CD4-positive, alpha-beta T cell treated with Interleukin-1 beta for 1 hour (primary cell): Measurements from ENCODE around the gene KMT2B.
"Not testable (repeated sequence)": the region's sequence is repeated elsewhere in the genome, so short reads cannot be mapped to it uniquely, and the experiment has no call there.

ENCODE experiments used
- DNase-seq, 2 donors: peaks; one replicate each; pipeline ENCODE4 v3.0.0-alpha.2; 2020 to 2022

The KMT2B gene

DNA sequence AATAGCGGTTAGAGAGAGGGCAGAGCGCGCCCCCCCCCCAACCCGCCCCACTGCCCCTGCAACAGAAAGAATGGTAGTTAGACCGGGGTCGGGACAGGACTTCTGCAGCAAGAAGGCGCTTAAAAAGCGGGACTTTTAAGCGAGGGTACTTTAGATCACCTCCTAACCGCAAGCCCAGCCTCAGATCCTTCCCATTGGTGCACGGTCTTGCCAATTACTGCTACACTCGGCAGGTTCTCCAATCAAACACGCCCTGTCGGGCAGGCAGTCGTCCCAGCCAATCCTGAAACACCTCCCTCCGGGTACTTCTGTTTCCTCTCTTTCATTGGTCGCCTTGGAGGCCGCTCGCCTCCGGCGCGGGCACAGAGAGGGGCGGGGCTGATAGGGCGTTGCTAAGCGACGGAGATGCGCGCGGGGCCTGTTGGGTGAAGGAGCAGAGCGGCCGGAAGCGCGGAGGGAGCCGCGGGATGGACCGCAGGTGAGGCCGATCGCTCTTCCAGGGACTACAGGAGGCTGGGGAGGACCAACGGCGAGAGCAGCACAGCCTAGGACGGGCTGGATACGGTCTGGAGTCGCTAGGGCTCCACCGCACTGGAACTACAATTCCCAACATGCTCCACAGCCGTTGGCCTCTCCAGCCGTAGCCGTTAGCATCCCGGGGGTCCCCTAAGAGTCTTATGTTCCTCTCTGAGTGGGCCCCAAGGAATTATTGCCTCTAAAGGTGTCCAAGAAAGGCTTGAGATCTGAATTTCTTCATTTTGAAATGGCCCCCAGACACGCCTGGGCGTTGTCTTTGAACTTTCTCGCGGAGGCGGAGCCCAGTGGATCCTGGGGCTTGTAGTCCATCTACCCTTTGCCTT is 40.2 kb downstream of the KMT2B start, which contains the start of gene PROSER3:
PROSER3 (plus strand) TSS at position 428 of the 860 bp plus-strand sequence; CDS start at position 468, 40 bp downstream.
- peak; percentile 99 to 100 for DNase-seq

DNA sequence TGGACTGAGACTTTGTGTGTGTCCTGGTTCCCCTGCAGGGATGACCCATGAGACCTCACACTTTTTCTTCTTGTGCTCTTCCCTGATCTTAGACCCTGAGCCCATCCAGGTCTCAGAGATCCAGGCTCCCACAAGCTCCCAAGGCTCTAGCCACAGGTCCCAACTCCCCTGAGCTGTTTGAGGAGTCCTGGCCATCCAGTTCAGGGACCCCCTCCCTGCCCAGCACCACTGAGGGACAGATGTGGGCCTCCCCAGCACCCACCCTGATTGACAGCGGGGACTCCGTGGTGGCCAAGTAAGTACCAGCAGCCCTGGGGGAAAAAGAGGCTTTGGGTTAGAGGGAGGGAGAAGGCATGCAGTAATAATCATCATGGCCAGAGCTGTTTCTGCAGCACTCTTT is 41.9 kb downstream of the KMT2B start:
- DNase-seq: no peak

DNA sequence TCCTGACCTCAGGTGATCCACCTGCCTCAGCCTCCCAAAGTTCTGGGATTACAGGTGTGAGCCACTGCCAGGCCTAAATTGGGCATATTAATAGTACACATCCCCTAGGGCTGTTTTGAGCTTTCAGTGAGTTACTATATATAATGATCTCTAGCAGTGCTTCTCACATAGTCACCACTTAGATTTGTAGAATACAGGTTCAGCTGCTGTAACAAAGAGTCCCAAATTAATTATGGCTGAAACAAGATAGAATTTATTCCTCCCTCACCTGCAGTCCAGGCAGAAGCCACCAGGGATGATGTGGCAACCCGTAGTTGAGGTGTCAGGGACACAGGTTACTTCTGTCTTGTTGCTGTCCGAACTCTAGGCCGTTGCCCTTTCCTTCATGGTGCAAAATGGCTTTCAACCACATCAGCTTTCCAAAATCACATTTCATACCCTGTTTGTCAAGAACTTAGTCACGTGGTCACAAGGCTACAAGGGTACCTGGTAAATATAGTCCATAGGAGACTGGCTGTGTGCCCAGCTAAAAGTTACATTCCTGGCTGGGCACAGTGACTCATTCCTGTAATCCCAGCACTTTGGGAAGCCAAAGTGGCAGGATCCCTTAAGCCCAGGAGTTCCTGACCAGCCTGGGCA is 43.0 kb downstream of the KMT2B start:
- no peak for DNase-seq

DNA sequence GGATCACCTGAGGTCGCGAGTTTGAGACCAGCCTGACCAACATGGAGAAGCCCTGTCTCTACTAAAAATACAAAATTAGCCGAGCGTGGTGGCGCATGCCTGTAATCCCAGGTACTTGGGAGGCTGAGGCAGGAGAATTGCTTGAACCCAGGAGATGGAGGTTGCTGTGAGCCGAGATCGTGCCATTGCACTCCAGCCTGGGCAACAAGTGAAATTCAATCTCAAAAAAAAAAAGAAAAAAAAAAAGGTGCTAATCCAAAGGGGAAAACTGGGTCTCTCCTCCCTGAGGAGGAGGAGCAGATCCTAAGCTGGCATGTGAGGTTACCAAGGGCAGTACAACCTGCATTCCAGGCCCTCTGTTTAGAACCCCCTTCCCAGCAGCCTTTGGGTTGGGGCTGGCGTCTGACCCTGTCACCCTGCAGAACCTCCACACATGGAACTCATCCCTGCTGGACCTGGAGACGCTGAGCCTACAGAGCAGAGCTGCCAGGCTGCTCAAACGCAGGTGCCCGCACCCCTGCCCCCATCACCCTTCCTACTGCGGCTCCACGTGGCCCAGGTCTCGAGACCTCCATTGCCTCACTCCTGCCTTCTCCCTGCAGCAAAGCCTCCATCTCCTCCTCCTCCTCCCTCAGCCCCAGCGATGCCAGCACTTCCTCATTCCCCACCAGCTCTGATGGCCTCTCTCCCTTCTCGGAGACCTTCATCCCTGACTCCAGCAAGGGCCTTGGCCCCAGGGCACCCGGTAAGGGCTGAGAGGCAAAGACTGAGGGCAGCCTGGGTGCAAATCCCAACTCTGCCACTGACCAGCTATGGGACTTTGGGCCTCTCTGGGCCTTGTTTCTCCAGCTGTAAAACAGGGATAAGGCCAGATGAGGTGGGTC is 46.9 kb downstream of the KMT2B start:
- DNase-seq: no peak

DNA sequence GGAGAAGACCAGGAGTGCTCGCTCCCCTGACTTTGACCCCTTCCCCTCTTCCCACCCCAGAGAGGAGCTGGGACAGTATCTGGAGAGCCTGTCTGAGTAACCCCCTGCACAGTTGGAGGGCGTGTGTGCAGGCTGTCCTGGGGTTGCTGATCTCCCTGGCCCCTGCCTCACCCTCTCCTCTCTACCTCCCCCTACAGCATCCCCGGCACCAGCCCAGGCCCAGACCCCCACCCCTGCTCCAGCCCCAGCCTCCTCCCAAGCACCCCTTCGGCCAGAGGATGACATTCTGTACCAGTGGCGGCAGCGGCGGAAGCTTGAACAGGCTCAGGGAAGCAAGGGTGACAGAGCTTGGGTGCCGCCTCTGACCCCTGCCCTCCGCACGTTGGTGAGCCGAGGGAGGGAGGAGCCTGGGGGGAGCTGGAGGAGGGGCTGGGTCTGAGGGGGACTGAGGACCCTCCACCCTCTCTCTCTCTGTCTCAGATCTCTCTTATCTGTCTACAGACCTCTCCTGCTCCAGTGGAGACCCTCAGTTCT is 48.8 kb downstream of the KMT2B start:
- no peak for DNase-seq

DNA sequence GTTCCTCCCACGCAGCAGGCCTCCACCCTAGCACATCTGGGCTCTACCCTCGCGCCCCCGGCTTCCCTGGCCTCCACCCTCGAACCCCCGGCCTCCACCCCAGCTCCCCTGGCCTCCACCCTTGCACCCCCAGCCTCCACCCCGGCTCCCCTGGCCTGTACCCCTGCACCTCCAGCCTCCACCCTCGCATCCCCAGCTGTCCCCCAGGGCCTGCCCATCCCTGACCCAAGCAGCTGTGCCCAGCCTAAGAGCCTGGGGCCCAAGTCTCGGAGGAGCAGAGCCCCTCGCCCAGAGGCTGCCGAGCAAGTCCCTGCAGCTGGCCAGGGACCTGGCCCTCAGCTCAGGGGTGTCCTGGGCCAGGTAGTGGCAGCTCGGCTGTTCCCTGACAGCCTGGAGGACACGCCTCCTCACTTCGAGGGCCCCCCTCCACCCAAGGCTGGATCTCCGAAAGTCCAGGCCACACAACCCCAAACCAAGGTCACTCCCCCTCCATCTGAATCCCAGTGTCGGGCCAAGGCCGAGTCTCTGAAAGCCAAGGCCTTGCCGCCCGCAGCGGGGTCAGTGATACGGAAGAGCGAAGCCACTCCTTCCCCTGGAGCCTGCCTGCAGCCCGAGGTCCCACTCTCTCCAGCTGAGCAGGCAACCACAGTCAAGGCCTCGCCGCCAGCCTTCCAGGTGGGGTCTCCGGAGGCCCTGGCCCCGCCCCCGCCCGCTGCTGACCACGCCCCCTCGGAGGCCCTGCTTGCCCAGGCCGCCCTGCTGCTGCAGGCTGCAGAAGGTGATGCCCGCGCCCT is 49.7 kb downstream of the KMT2B start:
- DNase-seq: no peak

DNA sequence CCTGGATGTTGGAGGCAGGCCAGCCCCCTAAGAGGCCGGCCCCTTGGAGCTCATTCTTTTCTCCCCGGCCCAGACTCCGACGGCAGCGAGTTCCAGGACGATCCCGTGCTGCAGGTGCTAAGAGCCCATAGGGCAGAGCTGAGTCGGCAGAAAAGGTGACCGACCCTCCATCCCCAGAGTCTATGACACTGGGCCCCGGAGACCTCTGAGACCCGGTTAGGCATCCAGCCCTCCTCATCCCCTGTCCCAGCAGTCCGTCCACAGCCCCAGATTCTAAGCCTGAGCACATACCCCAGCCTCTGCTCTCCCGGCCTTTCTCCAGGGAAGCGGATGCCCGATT is 50.2 kb downstream of the KMT2B start:
- DNase-seq: no peak

DNA sequence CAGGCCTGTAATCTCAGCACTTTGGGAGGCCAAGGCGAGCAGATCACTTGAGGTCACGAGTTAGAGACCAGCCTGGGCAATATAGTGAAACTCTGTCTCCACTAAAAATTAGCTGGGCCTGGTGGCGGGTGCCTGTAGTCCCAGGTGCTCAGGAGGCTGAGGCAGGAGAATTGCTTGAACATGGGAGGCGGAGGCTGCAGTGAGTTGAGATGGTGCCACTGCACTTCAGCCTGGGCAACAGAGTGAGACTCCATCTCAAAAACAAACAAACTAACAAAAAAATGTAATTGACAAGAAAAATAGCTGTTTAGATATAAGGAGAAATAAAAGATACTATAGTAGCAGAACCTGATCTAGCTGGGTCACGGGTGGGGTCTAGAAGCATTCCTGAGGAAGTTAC is 54.6 kb downstream of the KMT2B start:
- DNase-seq: not testable (repeated sequence)

DNA sequence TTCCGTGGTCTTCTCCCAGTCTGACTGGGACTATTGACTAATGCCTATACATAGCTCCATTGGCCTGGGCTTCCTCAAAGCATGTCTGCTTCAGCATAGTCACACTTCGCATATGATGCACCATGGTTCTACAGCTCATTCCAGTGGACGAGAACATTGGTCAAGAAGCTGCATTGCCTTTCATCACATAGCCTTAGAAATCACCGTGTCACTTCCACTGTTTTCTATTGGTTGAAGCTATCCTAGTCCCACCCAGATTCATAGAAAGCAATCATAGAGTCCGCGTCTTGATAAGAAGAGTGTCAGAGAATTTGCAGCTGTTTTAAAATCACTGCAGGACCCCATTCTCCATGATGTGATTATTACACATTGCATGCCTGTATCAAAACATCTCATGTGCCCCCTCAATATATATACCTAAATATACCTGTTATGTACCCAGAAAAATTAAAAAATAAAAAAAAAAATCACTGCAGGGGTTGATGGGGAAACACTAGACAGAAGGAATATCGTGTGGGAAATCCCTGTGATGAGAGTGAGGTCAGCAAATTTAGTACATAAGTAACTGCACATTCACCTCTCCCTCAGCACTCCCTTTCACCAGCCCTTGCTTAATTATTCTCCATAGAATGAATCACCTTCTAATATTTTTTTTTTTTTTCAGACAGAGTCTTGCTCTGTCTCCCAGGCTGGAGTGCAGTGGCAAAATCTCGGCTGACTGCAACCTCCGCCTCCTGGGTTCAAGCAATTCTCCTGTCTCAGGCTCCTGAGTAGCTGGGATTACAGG is 55.4 kb downstream of the KMT2B start:
- no peak for DNase-seq

DNA sequence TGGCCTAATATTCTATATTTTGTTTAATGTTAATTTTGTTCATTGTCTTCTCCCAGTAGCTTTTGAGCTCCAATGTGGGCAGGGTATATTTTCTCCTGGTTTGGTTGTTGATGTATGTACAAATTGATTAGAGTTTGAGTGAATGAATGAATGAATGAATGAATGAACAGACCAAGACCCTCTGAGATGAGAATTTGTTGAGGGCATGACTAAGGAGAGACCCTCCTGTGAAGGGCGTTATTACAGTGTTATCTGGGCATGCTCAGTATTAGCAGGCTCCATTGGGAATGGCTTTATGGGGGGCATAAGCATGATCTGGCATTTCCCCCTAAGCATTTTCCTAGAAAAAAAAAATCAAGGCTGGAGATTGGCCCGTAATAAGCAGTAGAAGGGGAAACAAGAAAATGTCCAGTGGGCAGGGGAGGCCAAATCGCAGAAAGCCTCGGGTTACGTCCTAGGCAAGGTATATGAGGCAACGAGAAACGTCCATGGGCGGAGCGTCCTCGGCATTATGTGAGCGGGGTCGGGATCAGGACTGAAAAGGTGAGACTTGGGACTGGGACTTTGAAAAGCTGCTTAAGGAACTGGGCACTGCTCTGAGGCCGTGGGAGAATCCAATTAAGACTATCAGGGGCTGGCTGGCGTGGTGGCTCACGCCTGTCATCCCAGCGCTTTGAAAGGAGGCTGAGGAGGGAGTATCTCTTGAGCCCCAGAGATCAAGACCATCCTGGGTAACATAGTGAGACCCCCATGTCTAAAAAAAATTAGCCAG is 56.7 kb downstream of the KMT2B start:
- no peak for DNase-seq

DNA sequence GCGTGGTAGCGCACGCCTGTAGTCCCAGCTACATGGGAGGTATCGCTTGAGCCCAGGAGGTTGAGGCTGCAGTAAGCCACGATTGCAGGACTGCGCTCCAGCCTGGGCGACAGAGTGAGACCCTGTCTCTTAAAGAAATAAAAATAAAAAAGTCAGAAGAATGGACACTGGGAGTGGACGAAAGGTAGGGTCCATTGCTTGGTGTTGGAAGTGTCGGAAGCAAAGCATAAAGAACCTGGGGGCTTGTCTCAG is 57.2 kb downstream of the KMT2B start:
- no peak for DNase-seq

DNA sequence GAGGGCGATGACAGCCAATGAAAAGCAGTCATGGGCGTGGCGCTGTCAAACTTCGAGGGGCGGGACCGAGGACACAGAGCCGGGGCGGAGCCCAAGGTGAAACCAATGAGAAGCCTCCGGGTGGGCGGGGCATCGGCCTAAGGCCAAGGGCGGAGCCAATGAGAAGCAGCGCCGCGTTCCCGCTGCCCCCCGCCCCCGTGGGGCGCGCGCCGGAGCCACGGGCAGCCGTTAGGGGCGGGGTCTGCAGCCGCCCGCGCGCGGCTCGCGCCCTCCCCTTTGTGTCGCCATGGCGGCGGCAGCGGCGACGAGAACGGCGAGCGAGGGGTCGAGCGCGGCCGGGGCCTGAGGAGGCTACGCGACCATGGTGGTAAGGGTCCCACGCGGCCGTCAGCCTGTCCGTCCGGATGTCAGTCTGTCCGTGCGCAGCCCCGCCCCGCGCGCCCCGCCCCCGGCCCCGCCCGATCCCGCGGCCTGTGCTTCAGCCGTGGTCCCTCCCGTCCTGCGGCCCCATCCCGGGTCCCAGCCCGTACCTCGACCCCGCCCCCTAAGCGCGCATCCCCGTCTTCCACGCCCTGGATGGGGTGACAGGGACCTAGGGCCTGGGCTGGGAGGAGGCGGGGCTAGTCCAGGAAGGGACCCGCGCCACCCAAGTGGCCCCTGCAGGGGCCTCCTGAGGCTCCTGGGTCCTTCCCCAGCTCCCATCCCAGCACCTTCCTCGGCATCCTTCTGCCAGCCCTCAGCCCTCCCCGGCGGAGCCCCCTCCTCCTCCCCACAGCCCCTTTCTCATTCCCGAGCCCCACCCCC is 57.7 kb downstream of the KMT2B start, which contains the start of gene ARHGAP33:
ARHGAP33 (plus strand) TSS at position 267 of the 804 bp plus-strand sequence; CDS start at position 362, 95 bp downstream.
- DNase-seq: peak; percentile 98 to 99

DNA sequence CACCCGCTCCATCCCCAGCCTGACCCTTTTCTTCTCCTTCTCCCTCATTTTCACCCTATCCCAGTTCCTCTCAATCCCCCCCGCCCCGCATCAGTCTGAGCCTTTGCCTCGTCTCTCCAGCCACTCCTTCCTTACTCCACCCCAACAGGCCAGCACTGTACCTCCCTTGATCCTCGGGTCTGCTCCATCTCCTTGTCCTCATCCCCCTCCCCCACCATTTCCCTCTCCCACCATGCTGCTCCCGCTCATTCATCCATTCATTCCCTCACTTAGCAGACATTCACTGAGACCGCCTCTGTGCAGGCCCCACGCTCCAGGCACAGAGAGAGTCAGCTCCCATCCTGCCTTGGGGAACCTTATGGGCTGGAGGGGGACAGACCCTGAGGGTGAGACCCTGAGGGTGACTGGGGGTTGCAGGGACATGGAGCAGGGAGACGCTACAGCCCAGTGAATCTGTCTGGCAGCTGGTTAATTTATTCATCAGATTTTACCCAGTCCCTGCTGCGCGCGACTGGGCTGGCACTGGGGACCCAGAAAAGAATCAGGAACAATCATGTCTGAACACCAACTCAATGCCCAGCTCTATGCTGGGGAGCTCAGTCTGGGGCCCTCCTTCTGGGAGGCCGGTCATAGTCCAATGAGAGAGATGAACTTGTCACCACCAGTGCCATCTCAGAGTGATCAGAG is 58.4 kb downstream of the KMT2B start:
- DNase-seq: no peak

DNA sequence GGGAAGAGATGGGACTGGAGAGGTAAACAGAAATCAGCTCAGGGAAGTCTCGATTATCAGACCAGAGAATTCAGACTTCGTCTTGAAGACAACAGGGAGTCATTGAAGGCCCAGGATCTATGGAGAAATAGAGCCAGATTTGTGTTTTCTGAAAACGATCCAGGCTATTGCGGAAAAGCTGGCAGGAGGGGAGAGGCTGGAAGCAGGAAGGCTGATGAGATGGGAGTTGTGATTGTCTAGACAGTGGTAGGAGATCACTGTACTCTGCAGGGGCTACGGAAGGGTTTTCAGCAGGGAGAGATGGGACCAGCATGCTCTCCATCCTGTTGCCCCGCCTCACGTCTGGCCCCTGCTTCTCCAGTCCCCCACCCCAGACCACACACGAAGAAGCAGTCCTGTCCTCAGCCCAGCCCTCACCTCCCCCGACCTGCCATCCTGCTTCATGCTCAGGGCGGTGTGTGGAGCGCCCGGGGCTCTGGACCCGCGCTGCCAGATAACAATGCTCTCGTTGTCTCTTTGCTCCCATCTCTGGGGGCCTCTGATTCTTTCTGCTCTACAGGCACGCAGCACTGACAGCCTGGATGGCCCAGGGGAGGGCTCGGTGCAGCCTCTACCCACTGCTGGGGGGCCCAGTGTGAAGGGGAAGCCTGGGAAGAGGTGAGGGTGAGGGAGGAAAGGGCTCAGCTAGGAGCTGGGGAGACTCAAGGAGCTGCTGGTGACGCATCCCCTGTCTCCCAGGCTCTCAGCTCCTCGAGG is 59.5 kb downstream of the KMT2B start:
- no peak for DNase-seq

DNA sequence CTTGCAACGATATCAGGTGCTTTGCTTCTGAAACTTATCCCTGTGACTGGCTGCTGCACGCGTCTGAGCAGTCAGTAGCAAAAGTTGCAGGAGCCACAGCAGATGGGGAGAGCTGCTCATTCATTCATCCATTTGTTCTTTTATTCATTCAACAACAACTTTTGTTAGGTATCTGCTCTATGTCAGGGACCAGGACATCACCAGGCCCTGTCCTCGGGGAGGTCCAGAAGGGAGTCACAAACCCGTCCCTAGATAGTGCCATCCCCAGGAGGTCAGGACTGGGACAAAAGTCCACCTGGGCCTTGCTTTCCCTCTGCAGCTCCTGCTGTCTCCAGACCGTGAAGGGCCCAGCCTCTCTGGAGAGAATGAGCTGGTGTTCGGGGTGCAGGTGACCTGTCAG is 60.2 kb downstream of the KMT2B start:
- no peak for DNase-seq

DNA sequence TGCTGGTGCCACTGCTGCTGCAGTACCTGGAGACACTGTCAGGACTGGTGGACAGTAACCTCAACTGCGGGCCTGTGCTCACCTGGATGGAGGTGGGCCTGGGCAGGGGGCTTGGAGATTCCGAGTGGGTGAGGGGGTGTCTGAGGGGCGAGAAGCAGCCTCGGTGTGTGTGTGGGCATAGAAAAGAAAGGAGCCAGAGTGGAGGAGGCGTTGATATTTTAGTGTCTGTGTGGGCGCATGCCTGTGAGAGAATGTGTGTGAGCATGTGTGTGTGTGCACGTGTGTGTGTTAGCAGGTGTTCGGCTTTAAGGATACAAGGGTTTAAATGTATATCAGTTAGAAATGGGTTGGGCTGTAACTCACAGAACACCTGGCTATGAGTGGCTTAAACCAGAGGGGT is 61.2 kb downstream of the KMT2B start:
- no peak for DNase-seq

DNA sequence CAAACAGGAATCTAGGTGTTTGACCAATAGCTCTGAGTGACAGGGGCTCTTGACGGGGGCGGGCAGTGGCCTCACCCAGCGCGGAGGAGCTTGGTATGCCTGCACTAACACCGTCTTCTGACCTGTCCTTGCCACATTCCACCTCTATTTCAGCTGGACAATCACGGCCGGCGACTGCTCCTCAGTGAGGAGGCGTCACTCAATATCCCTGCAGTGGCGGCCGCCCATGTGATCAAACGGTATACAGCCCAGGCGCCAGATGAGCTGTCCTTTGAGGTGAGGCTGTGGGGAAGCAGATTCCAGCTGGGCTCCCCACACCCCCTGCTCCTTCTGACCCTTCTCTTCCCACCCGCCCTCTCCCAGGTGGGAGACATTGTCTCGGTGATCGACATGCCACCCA is 62.3 kb downstream of the KMT2B start:
- no peak for DNase-seq

DNA sequence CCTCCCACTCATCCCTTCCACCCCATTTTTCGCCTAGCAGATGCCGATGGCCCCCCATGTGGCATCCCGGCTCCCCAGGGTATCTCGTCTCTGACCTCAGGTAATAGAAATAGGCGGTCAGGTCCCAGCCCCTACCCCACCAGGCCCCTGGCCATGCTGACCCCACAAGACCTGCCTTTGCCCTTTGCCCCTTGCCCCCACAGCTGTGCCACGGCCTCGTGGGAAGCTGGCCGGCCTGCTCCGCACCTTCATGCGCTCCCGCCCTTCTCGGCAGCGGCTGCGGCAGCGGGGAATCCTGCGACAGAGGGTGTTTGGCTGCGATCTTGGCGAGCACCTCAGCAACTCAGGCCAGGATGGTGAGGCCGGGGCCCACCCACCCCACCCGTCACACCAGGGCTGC is 62.9 kb downstream of the KMT2B start:
- DNase-seq: no peak

DNA sequence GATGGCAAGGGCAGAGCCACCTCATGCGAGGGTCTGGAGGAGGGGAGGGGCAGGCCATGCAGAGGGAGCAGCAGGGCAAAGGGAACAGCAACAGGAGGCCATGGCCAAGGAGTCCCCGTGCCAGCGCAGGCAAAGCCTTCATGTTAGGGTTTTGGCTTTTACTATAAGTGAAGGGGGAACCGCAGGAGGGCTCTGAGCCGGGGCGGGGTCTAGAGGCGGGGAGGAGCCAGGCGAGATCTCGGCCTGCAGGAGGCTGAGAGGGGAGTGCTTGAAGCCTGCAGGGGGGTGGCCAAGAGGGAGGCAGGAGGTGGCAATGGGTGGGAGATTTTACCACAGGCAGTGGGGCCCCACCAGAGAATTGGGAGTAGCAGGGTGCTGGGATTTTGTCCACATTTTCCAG is 63.8 kb downstream of the KMT2B start:
- DNase-seq: no peak
